GM15510 (cell line): ENCODE measurements around the gene PRKN.

Experiments used
- POLR2A ChIP-seq: IDR thresholded peaks from 3 replicates; pipeline ENCODE4 v1.6.1; 2011; ENCODE audit warnings: borderline replicate concordance; ENCODE audit not compliant: insufficient read length; ENCODE audit errors: extremely low read depth

PRKN gene

DNA sequence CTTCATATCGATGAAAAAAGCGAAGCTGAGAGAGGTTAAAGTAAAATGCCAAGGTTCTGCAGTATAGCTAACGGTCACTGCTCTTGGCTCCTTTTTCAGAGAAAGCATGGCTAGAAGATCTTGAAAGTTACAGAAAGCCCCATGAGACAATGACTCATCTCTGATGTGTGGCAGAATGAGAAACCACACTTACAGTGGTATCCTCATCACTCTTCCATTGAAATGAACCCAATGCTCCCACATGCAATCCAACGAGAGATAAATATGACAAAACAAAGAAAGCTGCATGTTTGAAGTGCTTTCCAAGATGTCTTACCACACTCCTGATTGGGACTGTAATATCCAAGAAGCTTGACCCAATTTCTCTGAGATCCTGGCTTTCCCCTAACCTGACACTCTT, 694.9 kb downstream of the PRKN start:
- no peak for TF ChIP-seq POLR2A

DNA sequence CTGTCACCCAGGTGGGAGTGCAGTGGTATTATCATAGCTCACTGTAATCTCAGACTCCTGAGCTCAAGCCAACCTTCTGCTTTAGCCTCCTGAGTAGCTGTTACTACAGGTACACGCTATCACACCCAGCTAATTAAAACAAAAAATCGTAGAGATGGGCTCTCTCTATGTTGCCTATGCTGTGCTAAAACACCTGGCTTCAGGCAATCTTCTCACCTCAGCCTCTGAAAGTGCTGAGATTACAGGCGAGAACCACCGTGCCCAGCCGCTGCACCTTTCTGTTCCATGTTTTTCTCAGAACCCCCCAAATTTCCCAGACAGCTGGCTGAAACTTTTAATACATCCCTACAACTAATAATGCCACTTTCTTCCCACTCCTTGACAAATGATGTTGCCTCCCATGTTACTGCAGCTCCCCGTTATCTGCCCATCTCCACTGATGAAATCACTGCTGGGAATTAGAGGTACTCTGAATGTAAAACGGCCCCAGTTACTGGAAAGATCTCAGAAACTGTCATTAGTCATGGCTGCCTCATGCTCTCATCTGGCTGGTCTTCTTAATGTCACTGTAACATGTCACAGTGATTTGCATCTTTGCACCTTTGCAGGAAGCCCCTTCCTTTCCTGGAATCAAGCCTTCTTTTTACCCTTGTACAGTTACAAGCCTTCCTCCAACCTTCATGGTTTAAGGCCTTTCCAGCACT, 697.5 kb downstream of the PRKN start:
- no peak for TF ChIP-seq POLR2A

DNA sequence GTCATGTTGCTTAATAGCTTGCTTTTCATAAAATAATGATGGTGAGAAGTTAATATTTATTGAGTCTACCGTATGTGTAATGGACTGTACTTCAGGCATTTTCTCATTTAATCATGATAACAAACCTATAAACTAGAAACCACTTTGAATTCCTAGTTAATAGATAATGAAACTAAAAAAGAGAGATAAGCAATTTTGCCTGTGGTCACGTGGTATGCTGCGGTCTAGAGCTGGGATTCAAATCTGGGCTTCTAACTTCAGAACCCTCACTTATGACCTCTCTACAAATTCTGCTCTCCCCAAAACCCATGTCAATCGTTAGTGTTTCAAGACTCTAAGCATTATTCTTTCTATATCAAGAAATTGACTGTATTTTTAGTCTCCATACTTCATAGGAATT, 700.7 kb downstream of the PRKN start:
- no peak for TF ChIP-seq POLR2A

DNA sequence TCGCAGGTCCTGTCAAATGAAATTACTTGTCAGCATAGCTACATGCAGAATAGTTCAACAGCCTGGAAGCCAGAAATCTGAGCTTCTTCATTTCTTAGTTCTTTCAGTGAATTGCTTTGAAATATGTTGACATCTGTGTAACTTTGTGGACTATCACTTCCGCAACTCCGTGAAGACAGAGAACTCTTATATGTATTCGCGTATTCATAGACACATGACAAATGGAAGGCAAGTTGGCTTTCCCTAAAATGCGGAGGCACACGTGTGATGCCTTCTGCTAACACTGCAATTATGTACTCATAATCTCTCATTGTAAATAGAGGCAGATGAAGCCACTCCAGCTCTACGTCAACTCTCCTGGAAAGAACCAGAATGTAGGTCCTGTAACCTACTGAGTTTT, 701.5 kb downstream of the PRKN start:
- TF ChIP-seq POLR2A: no peak

DNA sequence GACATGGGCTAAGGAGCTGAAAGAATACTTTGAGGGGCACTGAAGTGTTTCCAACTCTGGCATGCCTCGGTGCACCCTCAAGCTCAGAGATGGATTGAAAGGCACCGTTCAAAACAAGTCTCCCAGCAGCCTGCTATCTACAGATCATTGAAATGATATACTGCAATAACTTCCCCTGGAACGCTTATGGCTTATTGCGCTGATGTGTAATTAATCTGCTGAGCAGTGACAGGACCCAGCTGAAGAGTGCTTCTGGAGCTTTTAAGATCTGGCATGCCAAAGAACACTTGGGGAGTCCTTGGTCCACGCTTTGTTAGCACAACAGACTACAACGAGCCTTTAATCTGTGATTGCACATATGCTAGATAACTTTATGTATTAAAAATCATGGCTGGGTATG, 708.2 kb downstream of the PRKN start:
- no peak for TF ChIP-seq POLR2A

DNA sequence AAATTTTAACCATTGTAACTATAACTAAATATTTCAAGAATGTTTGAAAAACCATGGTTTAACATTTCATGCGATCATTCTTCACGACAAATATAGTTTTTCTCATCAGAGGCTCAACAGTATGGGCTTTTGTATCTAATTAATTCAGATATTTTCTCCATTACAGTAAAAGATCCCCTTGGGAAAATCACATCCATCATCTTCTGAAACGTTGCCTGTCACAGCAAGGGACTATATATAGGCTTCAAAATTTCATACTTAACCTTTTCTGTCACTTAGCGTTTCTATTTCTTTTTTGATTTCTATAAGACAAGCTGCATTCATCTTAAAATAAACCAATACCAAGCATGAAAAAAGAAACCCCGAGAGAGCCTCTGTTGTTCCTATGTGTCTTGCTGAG, 710.0 kb downstream of the PRKN start:
- no peak for TF ChIP-seq POLR2A

DNA sequence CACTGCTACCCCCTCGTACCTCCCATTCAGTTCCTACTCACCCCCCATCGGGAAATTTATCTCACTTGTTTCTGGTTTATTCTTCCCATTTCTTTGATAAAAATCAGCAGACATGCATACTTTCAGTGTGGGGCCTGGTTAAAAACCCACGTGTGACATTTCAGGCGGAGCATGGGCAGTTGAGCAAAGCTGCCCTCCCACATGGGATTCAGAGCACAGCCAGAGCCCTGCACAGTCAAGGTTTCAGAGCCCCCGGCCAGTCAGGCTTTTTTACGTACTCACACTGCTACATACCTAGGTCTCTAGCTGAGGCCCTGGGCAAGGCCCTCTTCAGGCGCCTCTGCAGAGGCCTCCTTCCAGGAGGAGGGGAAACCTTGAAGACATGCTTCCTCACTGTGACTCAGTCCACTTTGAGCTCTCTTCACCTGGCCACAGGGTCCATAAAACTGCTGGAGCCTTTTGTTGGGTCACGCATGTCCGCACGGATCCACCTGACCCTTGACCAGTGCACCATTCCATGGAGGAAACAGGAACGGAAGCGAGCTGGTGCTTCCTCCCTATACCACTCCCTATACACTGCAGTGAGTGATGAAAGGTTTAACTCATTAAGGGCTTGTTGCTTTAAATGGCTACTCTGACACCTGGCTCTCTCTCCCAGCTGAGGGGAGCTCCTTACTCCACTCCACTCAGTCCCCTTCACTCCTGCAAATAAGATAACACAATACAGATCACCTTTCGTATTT, 713.3 kb downstream of the PRKN start:
- TF ChIP-seq POLR2A: no peak

DNA sequence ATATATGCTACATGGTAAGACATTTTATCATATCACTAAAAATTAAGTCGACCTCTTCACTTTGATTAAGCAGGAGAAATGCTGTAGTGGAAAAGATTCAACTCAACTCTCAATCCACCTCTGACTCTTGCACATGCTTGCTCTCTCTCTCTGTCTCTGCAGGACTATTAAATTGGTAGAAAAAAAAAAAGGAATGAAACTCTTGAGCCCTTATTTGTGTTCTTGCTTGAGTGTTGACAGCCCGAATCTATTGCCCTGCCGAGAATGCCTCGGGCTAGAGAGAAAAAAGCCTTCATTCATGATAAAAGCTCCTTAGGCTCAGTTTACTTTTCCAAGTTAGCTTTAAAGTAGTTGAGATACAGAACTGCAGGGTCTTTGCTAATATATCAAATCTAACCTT, 722.2 kb downstream of the PRKN start:
- TF ChIP-seq POLR2A: no peak

DNA sequence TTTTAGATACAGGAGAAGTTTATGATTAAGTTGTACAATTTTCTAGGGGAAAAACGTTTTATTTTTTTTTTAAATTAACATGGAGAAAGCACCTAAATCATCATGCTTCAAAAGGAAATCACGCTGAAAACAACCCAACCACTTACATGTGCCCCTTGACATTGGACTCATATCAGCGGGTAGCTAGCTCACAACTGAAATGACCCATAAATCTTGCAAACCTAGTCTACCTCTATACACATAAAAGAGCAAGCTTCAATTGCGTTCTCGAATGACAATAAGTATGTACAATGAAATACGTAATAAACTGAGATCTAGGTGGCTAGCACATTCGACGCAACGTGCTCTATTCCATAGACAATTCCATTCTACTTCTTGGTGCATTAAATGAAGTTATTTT, 730.8 kb downstream of the PRKN start:
- TF ChIP-seq POLR2A: no peak

DNA sequence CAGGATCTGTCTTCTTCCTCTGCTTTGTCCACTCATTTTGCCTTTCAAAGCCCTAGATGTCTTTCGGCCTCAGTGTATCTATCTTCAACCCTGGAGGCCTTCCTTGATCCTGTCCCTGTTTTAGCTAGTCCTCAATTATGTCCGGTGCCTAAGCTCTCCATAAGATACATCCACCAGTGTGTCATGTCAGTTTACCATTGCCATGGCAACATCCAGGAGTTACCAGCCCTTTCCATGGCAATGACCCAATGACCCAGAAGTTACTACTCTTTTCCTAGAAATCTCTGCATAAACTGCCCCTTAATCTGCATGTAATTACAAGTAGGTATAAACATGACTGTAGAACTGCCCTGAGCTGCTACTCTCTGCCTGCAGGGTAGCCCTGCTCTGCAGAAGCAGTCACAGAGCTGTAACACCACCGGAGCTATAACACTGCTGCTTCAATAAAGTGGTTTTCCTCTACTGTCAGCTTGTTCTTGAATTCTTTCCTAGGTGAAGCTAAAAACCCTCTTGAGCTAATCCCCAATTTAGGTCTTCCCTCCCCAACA, 741.6 kb downstream of the PRKN start:
- TF ChIP-seq POLR2A: no peak

DNA sequence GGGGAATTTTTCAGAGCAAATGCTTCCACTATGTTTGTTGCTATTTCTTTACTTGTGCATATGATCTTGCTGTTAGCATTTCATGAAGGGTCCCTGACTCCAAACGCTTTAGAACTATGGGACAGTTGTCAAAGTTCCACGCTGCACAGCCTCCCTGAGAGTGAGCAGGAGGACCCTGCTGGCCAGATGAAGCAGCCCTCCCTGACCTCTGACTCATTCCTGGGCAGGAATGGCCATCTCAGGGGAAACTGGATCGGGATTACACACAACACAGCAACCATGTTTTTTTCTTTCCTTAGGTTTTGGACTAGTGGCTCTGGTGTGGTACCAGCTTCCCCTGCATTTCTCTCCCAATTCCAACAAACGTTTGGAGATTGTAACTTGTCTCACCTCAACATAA, 742.9 kb downstream of the PRKN start:
- no peak for TF ChIP-seq POLR2A

DNA sequence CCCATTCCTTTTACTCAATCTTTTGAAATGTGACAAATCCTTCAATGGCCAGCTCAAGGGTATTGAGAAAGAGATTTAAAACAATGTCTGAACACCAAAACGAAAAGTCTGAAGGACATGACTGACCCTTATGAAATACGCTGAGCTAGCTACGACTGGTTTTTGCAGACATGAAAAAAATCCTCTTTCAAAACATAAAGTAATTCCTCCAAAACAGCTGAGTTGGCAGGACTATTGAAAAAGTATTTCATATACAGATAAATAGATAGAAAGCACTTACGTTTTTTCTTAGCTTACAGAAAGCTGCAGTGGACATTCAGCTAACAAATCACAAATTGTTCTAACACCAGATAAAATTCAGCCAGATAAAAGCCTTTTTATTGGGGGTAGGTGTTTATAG, 751.0 kb downstream of the PRKN start:
- no peak for TF ChIP-seq POLR2A

DNA sequence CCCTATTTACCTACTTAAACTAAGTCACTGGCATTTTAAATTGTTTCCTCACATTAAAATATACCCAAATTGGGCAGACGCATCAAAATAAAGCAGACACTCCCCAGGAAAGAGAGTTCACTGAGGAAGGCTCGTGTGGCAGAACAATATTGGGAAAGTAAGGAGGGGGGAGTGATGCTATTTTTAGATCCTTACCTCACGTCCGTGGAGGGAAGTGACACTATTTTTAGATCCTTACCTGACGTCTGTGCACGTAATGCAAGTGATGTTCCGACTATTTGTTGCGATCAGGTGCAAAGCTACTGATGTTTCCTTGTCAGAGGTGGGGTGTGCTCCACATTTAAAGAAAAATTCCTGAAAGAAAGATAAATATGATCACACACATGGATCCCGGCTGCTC, 754.5 kb downstream of the PRKN start:
- no peak for TF ChIP-seq POLR2A

DNA sequence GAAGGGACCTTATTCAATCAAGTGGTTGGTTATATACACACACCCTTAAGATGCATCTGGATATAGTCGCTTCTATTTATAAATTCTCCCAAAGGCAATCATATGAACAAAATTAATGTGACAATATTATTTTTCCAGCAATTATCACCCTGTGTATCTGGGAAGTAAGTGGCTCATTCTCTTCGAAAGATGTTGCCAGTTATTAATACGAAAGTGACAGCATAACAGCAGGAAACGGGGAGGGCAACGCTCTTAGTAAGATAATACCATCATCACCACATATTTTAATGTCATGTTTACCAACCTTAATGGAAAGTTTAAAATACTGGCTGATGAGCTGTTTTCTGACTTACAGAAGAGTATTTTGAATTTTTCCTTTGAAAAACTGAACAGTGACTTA, 756.5 kb downstream of the PRKN start:
- no peak for TF ChIP-seq POLR2A

DNA sequence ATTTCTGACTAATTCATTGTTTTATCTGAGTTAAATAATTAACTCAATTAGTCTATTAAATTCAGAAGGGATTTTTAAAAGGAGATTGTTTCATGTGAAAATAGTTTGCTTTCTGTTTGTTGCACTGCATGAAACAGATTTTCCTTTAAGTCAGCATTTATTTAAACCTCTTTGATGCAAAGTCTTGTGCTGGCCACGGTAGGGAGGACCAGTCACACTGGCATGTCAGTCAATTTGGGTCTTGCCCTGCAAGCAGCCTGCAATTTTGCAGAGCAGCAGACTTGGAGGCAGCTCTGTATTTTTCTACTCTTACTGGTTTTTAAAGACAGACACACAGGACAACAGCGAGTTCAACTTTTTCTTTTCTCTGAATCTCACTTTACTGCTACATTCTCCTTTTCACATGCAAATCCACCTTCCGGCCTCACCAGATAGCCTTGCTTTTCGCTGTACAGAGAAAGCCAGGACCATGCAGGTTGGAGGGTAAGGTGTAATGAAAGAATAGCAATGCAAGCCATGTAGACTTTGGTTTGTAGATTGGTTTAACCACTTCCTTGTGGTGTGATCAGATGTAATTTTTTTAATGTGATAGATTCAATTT, 763.8 kb downstream of the PRKN start:
- no peak for TF ChIP-seq POLR2A

DNA sequence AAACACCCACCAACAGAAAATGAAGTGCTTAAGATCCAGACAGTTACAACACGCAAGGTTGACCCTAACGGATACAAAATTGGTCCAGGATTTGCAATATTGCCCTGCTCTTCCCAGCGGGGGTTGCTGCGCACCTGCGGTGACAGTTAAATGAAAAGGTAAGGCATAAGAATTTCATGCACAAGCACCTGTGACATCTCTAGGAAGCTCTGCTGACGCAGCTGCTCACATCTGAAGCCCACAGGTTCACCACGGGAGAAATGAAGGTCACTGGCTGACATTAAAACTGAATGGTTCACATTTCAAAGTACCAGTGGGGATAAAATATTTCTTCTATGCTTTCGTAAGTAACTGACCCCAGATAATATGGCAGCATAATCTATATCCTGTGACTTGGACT, 764.4 kb downstream of the PRKN start:
- no peak for TF ChIP-seq POLR2A
